HG03342 (cell line): Measurements from ENCODE around the gene LRRC1.
"Not testable (repeated sequence)": the region's sequence is repeated elsewhere in the genome, so short reads cannot be mapped to it uniquely, and the experiment has no call there.

Experiments used
- ATAC-seq: cut with Tn5 transposase; IDR thresholded peaks from one replicate; pipeline ENCODE4 v1.9.1; 2021; ENCODE audit warnings: mild to moderate bottlenecking, moderate library complexity; ENCODE audit not compliant: unreplicated experiment

The LRRC1 gene

DNA sequence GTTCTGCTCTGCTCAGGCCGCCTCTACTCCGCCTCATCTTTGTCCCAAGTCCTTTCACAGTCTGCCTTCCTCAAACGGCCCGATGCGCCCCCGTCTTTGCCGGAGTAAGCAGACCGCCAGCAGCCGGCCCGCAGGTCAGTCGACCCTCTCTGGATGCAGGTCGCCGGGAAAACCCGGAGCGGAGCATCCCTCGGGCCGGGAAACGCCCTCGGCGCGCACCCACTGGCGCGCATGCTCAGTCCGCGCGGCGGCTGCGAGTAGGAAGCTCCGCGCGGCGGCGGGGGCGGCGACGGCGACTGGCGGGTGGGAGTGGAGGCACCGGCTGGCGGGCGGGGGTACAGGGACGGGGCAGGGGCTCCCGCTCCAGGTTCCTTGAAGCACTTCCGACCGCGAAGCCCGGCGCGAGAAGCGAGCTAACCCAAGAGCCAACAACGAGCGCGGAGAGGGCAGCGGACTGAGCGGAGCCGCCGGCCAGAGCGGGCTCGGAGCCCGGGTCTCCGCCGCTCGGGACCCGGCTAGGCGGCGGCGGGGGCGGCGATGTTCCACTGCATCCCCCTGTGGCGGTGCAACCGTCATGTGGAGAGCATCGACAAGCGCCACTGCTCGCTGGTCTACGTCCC lies at the start of gene LRRC1:
Gene LRRC1, plus strand, starts transcription at position 286 of the 620 bp plus-strand sequence. Its CDS starts 252 bp downstream, at position 538.
- peak; percentile 76 for ATAC-seq

DNA sequence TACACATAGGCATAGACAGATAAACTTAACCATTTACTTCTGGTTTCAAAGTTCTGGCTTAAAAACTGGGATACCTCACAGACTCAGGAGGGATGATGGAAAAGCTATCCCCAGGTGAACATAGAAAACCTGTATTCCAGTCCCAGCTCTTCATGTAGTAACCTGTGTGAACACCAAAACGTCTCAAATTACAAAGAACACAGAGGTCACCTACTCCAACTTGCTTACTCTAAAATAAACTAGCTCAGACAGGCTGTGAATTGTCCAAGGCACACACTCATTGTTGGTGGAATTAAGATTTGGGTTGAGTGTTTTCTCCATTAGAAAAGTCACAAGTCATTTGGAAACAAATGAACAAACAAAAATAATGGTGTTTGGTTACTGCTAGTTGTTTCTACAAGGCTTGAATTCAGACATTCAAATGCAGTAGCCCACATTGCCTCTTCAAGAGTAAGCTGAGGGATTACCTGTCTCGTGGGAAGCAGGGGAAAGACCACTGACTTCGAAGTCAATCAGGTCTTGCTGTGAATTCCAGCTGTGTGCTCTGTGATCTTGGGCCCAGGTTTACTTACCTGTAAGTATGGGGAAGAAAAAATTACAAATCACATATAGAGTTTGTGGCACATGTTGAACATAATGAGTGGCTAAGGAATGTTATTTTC lies 48.2 kb upstream of the LRRC1 start:
- no peak for ATAC-seq

DNA sequence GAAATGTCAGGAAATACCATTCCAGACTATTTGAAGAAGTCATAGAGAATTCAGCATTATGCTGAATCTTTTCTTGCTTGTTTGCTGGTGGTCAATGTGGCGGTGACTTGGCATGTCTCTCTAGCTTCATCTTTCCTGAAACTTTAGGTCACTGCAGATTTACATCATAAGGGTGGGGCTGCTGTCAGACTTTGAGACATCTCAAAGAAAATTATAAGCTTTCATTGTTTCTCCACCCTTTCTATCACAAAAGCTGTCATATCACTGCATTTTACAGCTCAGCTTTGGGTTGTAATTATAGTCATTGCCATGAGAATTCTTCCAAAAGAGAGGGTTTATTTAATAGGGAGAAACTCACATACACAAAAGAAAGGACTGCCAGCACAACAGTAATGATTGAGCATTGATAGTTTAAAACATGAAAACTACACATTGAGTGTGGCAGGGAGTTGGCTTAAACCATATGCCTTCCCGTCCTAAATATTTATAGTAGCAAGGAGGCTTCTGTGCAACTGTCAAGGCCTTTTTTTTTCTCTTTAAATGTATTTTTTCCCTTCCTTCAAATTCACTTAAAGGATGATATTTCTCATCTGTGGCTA lies 44.7 kb upstream of the LRRC1 start:
- ATAC-seq: no peak

DNA sequence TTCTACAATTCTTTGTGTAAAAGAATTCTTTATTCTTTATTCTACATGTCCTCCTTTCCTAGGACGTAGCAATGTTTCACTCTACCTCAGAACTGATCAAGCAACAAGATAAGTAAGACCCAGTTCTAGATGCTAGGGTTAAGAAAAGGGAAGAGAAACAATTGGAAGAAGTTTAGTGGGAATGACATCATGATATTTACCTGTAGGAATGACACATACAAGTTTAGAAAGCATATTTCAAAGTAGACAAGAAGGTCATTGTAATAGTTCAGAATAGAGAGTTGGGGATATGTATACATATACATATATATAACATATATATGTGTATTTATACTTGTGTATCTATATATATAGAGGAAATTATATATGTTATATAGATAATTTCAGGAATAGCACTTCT lies 43.4 kb upstream of the LRRC1 start:
- ATAC-seq: no peak

GRCh38 chr6:53752440-53752839 lies 42.4 kb upstream of the LRRC1 start:
- no peak for ATAC-seq

GRCh38 chr6:53752856-53753255 lies 41.9 kb upstream of the LRRC1 start:
- no peak for ATAC-seq

- ATAC-seq: no peak
These were observed 40.5 kb upstream of the LRRC1 start for GRCh38 chr6:53754330-53754729.

GRCh38 chr6:53756396-53756795 lies 38.4 kb upstream of the LRRC1 start:
- no peak for ATAC-seq

DNA sequence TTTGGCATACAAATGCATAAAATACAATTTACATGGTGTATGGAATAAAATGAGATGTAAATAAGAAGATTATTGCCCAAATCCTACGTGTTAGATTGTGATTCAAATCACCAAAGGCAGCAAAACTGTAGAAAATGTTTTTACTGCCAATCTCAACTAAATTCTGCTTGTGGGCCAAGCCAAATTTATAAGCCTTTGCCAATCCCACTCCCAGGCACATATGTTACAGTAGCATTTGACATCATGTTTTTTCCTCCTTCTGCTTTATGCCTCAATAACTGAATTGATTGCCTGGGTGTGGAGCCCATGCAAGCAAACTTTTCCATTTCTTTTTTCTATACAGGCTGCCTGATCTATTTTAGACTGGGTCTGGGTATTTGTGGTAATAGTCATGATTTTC lies 36.3 kb upstream of the LRRC1 start:
- no peak for ATAC-seq

- no peak for ATAC-seq
These were observed 33.8 kb upstream of the LRRC1 start for GRCh38 chr6:53761036-53761435.

DNA sequence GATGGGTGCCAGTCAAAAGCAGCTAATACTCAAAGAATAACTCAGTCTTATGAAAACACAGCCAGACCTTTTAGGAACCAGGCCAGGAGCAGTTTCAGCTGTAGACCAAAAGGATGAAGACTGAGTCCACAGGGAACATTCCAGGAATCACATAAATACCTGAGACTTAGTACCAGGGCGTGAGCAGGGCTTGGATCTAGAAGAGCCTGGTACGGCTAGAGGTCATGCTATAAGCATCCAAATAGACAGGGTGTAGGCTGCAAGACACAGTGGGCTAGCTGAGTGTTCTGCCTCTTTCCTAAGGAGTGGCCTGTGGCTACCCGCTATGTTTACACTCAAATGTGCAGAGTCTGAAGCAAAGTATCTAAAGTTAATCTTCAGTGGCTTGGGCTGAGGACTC lies 29.5 kb upstream of the LRRC1 start:
- ATAC-seq: no peak

GRCh38 chr6:53766930-53767329 lies 27.9 kb upstream of the LRRC1 start:
- ATAC-seq: no peak

GRCh38 chr6:53767941-53768340 lies 26.9 kb upstream of the LRRC1 start:
- no peak for ATAC-seq

GRCh38 chr6:53768636-53769035 lies 26.2 kb upstream of the LRRC1 start:
- ATAC-seq: no peak

GRCh38 chr6:53770780-53771249 lies 24.0 kb upstream of the LRRC1 start:
- ATAC-seq: no peak

DNA sequence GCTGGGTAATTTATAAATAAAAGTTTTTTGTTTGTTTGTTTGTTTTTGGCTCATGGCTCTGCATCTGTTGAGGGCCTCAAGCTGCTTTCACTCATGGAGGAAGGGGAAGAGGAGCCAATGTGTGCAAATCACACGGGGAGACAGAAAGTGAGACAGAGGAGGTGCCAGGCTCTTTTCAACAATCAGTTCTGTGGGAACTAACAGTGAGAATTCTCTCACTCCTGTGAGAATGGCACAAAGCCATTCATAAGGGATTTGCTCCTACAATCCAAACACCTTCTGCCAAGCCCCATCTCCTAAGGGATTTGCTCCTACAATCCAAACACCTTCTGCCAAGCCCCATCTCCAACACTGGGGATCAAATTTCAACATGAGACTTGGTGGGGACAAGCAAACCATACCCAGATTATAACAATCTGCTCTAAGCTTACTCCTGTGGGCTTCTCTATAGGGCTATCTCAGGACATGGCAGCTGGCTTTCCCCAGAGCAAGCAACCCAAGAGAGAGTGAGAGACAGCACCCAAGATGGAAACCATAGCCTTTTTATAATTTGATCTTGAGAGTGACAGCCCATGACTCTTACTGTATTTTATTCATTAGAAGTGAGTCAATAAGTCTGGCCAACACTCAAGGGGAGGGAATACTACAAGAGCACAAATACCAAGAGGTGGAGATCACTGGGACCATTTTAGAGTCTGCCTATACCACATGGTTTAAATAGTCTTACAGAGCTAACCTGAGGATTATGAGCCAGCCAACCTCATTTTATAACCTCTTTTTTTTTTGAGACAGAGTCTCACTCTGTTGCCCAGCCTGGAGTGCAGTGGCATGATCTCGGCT lies 22.8 kb upstream of the LRRC1 start:
- ATAC-seq: no peak

DNA sequence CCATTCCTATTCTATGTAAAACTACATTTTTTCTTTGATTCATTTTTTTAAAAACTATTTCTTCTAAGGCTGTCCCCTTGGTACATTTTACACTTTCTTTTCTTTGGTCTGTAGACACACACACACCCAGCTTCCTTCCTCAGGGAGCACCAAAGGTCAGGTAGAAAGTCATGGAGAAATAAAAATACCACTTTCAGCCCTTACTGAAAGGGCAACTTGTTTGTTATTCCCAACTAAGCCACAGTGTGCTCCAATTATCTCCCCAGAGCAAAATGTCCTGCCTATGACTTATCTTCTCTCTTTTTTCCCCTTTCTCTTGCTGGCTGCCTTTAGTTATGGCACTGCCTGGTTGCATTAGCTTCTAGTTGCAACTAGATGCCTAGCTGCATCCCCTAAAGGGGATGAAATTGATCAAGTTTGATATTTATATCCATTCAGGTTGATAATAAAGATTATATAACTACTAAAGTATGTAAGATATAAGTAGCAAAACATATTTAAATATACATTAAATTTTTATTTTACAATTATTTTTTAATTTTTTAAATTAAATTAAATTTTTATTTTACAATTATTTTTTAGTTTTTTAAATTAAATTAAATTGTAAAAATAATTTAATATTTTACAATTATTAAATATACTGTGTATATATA lies 21.6 kb upstream of the LRRC1 start:
- no peak for ATAC-seq

DNA sequence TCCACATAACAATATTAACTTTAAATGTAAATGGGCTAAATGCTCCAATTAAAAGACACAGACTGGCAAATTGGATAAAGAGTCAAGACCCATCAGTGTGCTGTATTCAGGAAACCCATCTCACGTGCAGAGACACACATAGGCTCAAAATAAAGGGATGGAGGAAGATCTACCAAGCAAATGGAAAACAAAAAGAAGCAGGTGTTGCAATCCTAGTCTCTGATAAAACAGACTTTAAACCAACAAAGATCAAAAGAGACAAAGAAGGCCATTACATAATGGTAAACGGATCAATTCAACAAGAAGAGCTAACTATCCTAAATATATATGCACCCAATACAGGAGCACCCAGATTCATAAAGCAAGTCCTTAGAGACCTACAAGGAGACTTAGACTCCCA lies 18.7 kb upstream of the LRRC1 start:
- not testable (repeated sequence) for ATAC-seq

- ATAC-seq: not testable (repeated sequence)
These were observed 9.8 kb upstream of the LRRC1 start for GRCh38 chr6:53784991-53785390.

GRCh38 chr6:53786832-53787231 lies 8.0 kb upstream of the LRRC1 start:
- no peak for ATAC-seq

GRCh38 chr6:53790886-53791285 lies 3.9 kb upstream of the LRRC1 start:
- ATAC-seq: no peak
